Measurements from ENCODE around the gene AKNA. TPM values are rescaled to one million over a fixed set of nuclear protein-coding genes. Genes with fewer than 3 reads are reported as not detected.

Gene AKNA
- total RNA-seq, 1 experiment from 2014 or later: 3.1 TPM

DNA sequence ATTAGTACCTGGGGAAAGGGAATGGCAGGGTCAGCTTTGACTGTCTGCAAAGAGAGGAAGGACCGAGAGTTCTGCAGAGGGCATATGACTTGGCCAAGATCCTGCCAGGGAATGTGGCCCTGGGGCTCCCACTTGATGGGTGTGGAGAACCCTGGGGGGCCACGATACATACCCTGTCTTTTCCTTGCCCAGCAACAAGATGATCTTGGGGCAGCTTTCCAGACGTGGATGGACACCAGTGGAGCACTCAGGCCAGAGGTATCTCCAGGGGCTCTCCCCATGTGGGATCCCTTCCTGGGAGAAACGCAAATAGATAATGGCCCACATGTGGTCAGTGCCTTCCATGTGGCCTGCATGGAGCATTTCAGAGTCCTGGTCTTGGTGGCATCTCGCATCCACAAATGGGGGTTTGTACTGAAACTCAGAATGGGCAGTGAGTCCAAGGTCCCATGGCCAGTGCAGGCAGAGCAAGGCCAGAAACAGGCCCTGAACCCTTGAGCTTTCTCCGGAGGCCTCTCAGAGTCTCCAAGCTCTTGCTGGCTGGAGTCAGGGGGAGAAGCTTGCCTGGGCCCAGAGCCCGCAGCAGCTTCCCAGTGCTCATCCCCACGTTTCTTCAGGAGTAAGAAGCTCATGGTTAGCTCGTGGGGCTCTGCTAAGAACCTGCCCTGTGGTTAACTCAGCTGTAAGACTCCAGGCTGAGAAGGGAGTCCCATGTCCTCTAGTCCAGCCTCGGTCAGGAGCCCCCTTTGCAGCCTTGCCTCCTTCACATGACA, 83.2 kb downstream of the AKNA start:
- no peak for DNase-seq (ENCODE audit: low spot score)

DNA sequence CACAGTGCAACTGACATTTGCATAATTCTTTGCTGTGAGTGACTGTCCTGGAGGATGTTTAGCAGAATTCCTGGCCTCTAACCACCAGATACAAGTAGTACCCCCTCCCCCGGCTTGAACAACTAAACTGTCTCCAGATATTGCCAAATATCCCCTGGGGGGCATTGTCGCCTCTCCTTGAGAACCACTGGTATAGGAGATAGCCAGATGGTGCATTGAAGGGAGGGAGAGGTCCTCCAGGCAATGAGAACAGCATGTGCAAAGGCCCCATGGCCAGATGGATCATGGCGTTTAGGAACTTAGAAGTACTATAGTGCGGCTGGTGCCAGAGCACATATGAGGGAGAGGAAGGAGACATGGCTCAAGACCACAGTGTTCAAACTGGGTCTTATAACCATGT, 83.8 kb downstream of the AKNA start:
- DNase-seq (ENCODE audit: low spot score): no peak

DNA sequence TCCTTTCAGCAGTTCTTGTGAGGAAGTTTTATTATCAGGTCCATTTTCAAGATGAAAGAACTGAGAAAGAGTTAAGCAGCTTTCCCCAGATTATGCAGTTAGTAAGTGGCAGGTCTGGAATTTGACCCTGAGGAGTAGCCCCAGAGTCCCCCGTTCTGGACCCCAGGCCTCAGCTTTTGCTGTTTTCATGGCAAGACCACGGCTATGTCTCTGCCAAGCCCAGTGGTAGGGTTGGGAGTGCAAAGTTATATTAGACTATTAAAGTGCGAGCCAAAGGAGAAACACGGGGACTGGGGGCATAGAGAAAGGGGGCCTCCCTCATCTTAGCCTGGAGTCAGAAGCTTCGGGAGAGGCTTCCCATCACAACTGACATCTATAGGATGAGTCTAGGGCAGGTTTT, 84.2 kb downstream of the AKNA start:
- no peak for DNase-seq (ENCODE audit: low spot score)

DNA sequence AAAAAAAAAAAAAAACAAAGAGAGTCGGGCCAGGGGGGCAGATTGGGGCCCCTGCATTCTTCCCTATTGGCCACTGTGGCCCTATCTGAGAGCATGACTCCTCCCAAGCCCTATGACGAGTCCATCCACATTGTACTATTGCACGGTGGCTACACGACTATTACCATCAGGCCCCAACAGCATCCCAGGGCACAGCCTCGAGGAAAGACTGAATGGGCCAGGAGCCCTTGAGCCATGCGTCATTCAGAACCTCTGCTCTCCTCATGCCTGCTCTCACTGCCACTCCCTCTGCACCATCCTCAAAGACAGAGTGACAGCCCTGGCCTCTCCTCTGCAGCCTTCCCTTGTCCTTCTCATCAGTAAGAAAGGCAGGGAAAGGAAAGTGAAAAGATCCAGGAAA, 85.1 kb downstream of the AKNA start:
- no peak for DNase-seq (ENCODE audit: low spot score)

DNA sequence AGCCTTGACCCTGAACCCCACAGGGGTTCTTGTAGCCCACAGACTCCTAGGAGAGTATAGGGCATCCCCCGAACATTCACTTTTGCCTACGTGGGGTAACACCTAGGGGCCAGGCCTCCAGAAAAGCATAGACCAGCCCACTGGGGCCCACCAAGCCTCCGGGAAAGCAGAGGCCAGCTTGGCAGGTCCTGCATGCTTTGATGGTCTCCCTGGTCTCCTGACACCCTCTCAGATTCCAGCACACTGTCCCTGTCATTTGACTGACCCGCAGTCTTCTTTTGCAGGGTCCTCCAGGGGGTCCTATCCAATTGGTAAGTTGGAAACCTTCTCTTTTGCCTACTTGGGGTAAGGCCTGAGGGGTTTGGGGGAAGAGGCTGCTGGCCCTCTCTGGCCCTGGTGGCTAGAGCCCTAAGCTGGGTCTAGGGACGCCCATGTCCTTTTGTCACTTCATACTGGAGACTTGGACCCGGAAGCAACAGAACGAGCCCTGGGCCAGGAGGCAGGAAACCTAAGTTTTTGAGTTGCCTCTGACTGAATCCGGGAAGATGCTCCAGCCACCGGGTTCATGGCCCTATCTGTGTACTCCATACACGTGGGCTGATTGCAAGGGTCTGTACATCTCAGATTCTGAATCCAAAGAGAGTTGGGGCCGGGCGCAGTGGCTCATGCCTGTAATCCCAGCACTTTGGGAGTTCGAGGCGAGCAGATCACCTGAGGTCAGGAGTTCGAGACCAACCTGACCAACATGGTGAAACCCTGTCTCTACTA, 85.8 kb downstream of the AKNA start:
- DNase-seq (ENCODE audit: low spot score): no peak

DNA sequence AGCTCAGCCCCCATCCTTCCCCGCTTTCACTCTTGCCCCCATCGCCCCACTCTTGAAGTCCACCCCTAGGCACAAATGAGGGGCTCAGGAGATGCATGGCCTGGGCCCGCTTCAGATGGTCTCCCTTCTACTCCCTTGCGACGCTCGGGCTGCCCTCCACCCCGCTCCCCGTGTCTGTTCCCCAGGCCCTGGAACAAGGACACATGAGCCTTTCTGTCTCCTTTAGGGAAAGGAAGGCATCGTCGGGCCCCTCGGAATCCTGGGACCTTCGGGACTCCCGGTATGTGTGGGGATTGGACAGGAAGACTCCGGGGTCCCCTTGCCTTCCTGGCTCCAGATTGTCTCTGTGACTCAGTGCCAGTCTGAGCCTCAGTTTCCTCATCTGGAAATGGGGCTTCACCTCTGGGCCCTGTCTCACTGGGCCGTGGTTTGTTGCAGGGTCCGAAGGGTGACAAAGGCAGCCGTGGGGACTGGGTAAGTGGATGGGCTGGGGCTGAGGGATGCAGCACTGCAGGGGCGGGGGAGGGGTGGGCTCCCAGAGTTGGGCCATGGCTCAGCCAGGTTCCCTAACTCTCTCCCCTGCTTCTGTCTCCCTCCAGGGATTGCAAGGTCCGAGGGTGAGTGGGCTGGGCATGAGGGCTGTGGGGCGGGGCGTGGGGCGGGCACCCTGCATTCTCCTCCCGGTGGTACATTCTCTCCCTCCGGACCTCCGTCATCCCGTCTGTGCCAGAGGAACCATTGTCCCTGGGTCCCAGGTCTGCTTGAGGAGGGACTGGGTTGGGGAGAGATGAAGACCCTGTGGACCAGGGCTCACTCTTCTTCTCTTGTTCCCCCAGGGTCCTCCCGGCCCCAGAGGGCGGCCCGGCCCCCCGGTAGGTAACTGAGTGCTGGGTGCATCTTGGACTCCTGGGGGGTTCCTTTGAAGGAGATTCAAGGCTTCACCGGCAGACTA, 86.7 kb downstream of the AKNA start:
- DNase-seq (ENCODE audit: low spot score): no peak

DNA sequence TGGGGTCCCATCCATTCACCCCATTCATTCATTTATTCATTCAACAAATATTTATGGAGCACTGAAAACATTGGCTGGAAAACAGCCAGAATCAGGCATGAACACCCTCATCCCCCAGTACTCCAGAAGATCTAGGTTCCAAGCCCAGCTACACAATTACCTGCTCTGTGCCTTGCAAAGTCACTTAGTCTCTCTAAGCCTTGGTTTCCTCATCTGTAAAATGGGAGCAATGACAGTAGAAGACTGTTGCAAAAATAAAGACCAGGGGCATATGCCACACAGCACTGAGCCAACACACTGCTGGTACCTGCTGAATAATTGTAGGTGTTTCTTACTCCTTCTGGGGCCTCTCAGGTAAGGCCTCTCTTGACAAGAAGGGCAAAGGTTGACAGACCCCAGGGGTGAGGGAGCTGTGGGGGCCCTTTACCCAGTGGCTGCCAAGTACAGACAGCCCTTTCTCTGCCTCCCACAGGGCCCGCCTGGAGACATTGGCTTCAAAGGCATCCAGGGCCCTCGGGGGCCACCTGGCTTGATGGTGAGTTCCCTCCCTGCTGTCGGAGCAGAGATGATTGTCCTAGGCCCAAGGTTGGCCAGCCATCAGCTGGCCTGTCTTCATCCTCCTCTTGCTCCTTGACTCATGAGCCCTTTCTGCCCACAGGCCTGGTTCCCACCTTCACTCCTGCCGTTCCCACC, 87.5 kb downstream of the AKNA start:
- no peak for DNase-seq (ENCODE audit: low spot score)

DNA sequence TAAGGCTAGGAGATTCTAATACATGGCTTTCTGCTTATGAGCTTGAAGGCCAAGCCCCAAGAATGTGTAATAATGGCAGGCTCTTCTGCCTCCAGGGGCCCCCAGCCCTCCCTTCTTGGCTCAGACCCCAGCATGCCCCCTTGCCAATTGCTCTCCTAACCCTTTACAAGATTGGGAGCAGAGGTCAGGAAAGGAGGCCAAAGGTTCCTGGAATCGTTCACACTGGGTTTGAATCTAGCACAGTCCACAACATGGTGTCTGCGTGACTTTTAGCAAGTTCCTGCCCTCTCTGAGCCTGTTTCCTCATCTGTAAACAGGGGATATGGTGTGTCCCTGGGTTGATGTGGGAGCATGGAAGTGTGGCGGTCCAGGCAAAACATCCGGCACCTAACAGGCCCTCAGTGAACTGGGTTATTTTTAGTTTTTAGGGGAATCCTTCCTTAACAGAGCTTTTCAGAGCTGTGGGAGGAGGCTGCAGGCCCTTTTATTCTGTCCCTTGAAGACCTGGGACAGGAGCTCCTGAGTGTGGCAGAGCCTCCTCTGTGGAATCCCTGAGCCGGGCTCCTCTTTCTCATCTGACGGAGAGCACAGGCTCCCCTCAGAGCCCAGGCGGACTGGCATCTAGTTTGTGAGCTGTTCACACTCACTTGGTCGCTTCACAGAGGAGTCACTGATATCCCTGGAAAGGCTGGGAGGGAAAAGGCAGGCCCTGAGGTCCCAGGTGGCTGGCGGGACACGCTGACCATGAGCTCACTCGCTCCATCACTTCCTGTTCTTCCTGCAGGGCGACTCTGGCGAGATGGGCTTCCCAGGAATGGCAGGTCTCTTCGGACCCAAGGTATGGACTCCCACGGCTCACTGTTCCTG, 88.3 kb downstream of the AKNA start:
- DNase-seq (ENCODE audit: low spot score): no peak

DNA sequence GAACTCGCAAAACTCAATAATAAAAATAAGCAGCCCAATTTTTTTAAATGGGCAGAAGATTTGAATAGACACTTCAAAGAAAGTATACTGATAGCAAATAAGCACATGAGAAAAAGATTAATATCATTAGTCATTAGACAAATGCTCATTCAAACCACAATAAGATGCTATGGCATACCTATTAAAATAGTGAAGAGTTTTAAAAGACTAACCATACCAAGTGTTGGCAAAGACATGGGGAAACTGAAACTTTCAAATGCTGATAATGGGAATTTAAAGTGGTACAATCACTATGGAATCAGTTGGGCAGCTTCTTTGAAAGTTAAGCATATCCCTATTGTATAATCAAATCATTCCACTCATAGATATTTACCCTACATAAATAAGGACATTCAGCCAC, 91.4 kb downstream of the AKNA start:
- no peak for DNase-seq (ENCODE audit: low spot score)

DNA sequence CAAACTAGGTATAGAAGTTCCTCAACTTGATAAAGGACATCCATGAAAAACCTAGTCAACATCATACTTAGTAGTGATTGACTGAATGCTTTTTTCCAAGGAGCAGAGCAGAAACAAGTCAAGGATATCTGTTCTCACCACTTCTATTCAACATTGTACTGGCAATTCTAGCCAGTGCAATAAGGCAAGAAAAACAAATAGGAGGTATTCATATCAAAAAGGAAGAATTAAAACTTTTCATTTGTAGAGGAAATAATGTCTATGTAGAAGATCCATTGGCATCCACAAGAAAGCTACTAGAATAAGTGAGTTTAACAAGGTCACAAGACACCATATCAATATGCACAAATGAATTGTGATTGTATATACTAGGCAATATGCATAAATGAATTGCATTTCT, 93.1 kb downstream of the AKNA start:
- DNase-seq (ENCODE audit: low spot score): no peak

DNA sequence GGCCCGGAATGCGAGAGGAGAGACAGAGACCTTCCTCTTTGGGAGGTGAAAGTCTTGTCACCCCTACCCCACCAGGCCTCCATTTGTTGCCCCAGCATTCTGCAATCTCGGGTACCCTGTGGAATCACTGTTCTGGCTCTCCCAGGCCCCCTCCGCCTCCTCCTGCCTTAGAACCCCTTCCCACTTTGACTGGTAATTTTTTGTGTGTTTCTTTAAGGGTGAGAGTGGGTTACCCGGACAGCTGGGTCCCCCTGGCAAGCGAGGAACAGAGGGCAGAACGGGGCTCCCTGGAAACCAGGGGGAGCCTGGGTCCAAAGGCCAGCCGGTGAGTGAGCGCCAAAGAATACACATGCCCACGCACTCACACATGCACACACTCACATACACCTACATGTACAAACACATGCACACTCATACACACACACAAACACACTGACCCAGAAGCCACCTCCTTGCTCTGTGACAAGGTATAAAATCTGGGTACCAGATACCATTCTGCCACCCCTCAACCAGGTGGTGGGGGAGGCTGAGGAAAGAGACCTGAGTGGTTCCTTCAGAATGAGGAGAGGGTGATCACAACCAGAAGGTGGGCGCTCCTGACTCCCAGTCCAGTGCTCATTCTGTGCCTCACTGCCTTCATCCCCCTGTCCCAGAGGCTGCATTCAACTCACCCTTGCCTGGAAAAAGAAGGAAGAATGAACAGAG, 95.7 kb downstream of the AKNA start:
- no peak for DNase-seq (ENCODE audit: low spot score)

DNA sequence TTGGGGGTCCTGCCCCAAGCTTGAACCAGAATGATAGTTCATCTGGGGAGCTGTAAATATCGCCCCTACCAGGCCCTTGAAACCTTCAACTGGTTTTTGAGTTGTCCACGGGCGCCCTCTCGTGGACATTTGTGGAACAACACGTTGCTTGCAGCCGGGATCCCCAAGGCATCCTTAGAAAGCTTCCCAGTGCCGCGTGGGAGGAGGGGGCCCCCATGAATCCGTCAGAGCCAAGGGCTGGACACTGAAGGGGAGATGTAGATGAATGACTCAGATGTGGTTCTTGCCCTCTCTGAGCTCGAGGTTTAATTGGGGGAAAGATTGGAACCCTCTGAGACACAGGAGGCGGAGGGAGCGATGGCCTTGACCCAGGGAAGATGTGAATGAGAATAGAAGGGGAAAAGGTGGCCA, 96.7 kb downstream of the AKNA start:
- peak; percentile 75 for DNase-seq (ENCODE audit: low spot score)

DNA sequence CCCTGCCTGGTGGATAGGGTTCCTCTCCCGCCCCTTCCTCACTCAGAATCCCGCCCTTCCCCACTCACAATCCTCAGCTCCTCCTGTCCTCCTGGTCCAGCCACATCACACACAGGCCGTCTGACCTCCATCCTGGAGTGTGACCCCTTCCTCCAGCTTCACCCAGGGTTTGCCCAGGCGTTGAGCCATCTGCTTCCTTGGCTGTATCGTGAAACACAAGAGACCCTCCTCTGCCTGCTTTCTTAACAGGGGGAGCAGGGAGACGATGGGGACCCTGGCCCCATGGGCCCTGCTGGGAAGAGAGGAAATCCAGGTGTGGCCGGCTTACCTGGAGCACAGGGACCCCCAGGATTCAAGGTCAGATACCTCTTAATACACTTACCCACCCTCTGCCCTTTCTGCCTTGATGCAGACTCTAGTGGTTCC, 97.2 kb downstream of the AKNA start:
- DNase-seq (ENCODE audit: low spot score): no peak

DNA sequence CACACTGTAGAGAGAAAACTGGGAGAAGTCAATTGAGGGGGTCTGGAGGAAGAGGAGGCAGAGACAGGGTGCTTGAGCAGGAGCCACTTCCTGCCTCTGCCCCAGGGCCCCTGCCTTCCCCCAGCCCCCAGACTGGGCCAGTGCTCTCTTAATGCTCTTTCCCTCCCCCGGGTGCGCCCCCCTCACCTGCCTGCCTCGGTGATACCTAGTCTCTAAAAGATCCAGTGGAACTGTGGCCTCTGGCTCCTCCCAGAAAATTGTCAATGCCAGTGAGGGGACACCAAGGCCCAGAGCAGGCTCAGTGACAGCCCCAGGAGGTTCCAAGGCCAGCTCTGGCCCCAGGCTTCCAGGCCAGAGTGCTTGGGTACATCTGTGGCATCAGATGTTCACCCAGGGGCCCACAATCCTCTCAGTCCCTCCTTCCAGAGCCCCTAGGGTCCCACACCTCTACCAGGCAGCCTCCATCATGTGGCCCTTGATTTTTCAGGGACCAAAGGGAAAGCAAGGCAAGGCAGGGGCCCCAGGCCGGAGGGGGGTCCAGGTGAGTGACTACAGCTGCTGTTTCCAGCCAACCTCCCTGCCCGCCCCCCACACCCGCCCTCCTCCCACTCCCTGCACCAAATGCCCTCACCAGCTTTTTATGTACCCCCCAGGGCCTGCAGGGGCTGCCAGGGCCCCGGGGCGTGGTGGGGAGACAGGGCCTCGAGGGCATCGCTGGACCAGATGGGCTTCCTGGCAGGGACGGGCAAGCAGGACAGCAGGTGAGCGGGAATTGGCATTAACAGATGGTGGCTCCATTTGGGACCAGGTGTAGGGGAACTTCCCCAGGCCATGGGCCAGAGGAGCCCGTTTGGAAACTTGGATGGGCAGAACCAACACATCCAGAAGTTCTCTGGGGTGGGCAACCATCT, 98.0 kb downstream of the AKNA start:
- no peak for DNase-seq (ENCODE audit: low spot score)

DNA sequence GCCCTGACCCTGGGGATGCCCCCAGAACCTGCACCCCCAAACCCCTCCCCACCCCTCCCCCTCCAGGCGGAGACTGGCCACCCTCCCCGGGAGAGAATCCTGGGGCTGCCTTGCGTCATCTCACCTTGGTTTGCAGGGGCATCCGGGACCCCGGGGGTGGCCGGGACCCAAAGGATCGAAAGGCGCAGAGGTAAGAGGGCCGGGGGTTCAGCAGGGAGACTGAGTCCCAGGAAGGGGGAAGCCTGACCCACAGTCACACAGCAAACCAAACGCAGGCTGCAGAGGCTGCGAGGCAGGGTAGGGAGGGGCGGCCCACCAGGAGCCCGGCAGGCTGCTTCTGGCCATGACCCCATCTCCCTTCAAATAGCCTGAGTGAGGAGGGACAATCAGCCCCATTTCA, 98.7 kb downstream of the AKNA start:
- no peak for DNase-seq (ENCODE audit: low spot score)

DNA sequence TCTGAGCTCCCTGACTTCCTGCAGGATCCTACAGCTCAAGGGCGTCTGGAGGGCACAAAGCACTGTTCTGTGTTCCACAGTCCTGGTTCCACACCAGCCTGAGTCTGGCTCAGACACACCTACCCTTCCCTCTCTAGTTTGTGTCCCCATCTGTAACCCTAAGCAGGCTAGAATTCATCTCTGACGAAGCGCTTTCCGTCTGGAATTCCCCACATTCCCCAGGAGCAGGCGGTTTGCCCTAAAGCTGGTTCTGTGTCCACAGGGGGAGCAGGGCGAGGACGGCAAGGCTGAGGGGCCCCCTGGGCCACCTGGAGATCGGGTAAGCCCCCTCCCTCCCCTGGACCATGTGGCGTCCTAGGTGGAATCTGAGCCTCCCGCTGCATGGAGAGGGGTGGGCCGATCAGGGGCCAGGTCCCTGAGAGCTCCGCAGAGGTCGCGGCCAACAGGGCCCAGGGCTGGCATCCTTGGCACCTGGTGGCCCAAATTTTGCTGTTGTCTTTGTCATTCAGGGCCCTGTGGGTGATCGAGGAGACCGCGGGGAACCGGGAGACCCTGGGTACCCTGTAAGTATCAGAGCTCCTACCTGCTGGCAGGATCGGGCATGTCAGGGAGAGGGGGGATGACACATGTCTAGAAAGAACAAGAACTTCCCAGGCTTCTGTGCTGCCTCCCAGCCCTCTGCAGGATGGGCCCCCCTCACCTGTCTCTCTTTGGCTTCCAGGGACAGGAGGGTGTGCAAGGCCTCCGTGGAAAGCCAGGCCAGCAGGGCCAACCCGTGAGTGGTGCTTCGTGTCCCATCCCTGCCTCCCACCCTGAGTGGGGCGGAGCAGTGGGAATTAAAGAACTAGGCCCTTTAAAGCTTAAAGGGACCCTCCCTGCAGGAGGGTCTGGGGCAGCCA, 99.3 kb downstream of the AKNA start:
- DNase-seq (ENCODE audit: low spot score): peak; percentile 82

DNA sequence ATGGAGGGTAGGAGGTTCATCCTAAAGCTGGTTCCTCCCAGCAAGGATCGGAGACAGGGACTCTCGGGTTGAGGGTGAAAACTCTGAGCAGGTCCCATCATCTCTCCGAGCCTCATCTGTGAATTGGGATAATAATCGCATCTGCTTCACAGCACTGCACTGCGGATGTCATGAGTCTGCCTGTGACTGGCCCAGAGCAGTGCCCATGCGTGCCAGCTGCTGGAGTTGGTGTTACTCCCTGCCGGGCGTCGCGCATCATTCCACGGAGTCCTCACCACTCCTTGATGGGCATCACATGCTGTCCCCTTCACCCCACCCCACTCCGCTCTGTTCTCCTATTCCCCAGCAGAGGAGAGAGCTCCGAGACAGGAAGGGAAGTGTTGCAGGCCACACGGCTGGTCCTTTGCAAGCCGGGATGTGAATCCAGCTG, 100.0 kb downstream of the AKNA start:
- no peak for DNase-seq (ENCODE audit: low spot score)
